ENCODE data around the gene IFI30. TPM values are rescaled to one million over a fixed set of nuclear protein-coding genes. Genes with fewer than 3 reads are reported as not detected.

Gene IFI30
- polyA plus RNA-seq, 1 of the 3 experiments (the other 2 are of a cell fraction): 11.6 TPM

GRCh38 chr19:18226956-18227780, 53.6 kb downstream of the IFI30 start:
- TF ChIP-seq SIN3A (IDR thresholded peaks at IDR 0.05; ENCODE audit: borderline replicate concordance, low read depth, low read length) (no peak), REST (IDR thresholded peaks at IDR 0.05; ENCODE audit: low read depth, low read length) (no peak), CTCF (IDR thresholded peaks at IDR 0.05) (no peak), MAX (IDR thresholded peaks at IDR 0.05; ENCODE audit: low read depth) (no peak), FOSL2 (IDR thresholded peaks at IDR 0.05; ENCODE audit: borderline replicate concordance, low read depth) (no peak), CHD2 (IDR thresholded peaks at IDR 0.05; ENCODE audit: low read length, partially characterized antibody) (no peak), USF1 (IDR thresholded peaks at IDR 0.05; ENCODE audit: borderline replicate concordance, low read depth) (no peak), USF2 (IDR thresholded peaks at IDR 0.05; ENCODE audit: borderline replicate concordance, low read depth, low read length) (no peak), MXI1 (IDR thresholded peaks at IDR 0.05; ENCODE audit: low read depth, low read length) (no peak)
- H3K4me2 ChIP-seq: no peak overlapping the region
- H2AFZ ChIP-seq (ENCODE audit: low read depth): no peak overlapping the region
- H3K4me3 ChIP-seq (ENCODE audit: low read depth in 2 of 2, low read length in 1 of 2): no peak overlapping the region
- no peaks in the 10 kb centered on the region for H3K9me2 ChIP-seq
- H3K9me3 ChIP-seq: no peaks in the 10 kb centered on the region
- peaks cover 0 to 19% of the 10 kb centered on the region in 2 experiments; a peak in 1 of 4 replicates for H3K4me1 ChIP-seq (ENCODE audit: control insufficient read depth in 1 of 2, insufficient read depth in 2 of 2, low read depth in 1 of 2, low read length in 1 of 2)
- H3K79me2 ChIP-seq (ENCODE audit: insufficient read depth): no peaks in the 10 kb centered on the region
- ChIA-PET POLR2A (interaction anchor here (0.6 kb wide), 1 partner anchor 66 kb away, joined by 3 read pairs; no protein-coding TSS in a partner anchor), CTCF (interaction anchor here (2.0 to 9.4 kb wide), 3 partner anchors 18 to 27 kb away, joined by 6 to 81 read pairs (median 64); a partner anchor contains a TSS)
- 84% methylated on average over 17 of the region's 18 CpGs for WGBS (ENCODE audit: low lambda C conversion rate)
- no peaks in the 10 kb centered on the region for H3K36me3 ChIP-seq (replicated peaks in 1 of 2; ENCODE audit: control insufficient read depth in 1 of 2, insufficient read depth in 2 of 2, low read length in 1 of 2)
- H3K9ac ChIP-seq: no peak overlapping the region
- H3F3A ChIP-seq (replicated peaks; ENCODE audit: insufficient read depth): no peaks in the 10 kb centered on the region
- H3K27ac ChIP-seq (ENCODE audit: low read depth in 2 of 2, low read length in 1 of 2): no peak overlapping the region
- no peak for DNase-seq
- no peaks in the 10 kb centered on the region for H3K27me3 ChIP-seq (ENCODE audit: insufficient read depth)
- no peaks in the 10 kb centered on the region for H4K20me1 ChIP-seq (ENCODE audit: insufficient read depth)

Small RNA genes lying within 50 kb of the gene (small RNA-seq; reads per million reads assigned to genes)
- 0 to 3.4 (median 0) reads per million in 7 experiments for gene IFI30

Other genes with a start within 250 kb of the IFI30 start
- 157 and 231 TPM in 2 replicates for gene CCDC124, start 240.8 kb upstream of the IFI30 start, polyA plus RNA-seq (2012; rRNA removed)
- gene KCNN1, start 206.7 kb upstream of the IFI30 start, polyA plus RNA-seq (2012; rRNA removed): 2.7 and 3.6 TPM in 2 replicates
- 5.5 and 6.3 TPM in 2 replicates for gene ARRDC2, start 165.6 kb upstream of the IFI30 start, polyA plus RNA-seq (2012; rRNA removed)
- gene IL12RB1, start 86.9 kb upstream of the IFI30 start, polyA plus RNA-seq (2012; rRNA removed): 0.02 TPM in 1 of 2 replicates, not detected in the other
- 3.1 and 4.5 TPM in 2 replicates for gene MAST3, start 76.0 kb upstream of the IFI30 start, polyA plus RNA-seq (2012; rRNA removed)
- 27.5 and 36.6 TPM in 2 replicates for gene PIK3R2, start 20.6 kb upstream of the IFI30 start, polyA plus RNA-seq (2012; rRNA removed)
- gene MPV17L2, start 19.4 kb downstream of the IFI30 start, polyA plus RNA-seq (2012; rRNA removed): 17.5 and 20.6 TPM in 2 replicates
- 9.1 and 9.7 TPM in 2 replicates for gene RAB3A, start 30.2 kb downstream of the IFI30 start, polyA plus RNA-seq (2012; rRNA removed)
- gene PDE4C, start 52.6 kb downstream of the IFI30 start, polyA plus RNA-seq (2012; rRNA removed): 0.36 and 1.0 TPM in 2 replicates
- gene IQCN, start 100.6 kb downstream of the IFI30 start, polyA plus RNA-seq (2012; rRNA removed): 1.9 and 2.5 TPM in 2 replicates
- gene JUND, start 107.8 kb downstream of the IFI30 start, polyA plus RNA-seq (2012; rRNA removed): 92.5 and 115 TPM in 2 replicates
- 235 and 277 TPM in 2 replicates for gene LSM4, start 149.3 kb downstream of the IFI30 start, polyA plus RNA-seq (2012; rRNA removed)
- gene PGPEP1, start 166.8 kb downstream of the IFI30 start, polyA plus RNA-seq (2012; rRNA removed): 13.8 and 13.9 TPM in 2 replicates
- gene GDF15, start 212.3 kb downstream of the IFI30 start, polyA plus RNA-seq (2012; rRNA removed): 74.1 and 129 TPM in 2 replicates
- gene LRRC25, start 223.8 kb downstream of the IFI30 start, polyA plus RNA-seq (2012; rRNA removed): not detected in 2 replicates
- gene SSBP4, start 245.6 kb downstream of the IFI30 start, polyA plus RNA-seq (2012; rRNA removed): 22.5 and 24.9 TPM in 2 replicates

Measured in SK-N-SH (cell line).